IMR-90 (cell line): Measurements from ENCODE around the gene CACNA1D. TPM values are rescaled to one million over a fixed set of nuclear protein-coding genes. Genes with fewer than 3 reads are reported as not detected.

Experiments used
- ATAC-seq: fragments of 200-7000 bp; cut with Tn5 transposase; 2 replicates; pipeline ENCODE4 v1.9.1; 2020; ENCODE audit warnings: low read depth, mild to moderate bottlenecking, moderate library complexity
- BruUV-seq: library from RNA; stranded (reverse); fragments of 400-500 nt; replicated peaks from 2 replicates; lab custom pipeline; 2021; lab: Mats Ljungman, UMichigan
- CTCF ChIA-PET: fragments of 300-600 bp; formaldehyde crosslinking; extraction: SDS; loops from one replicate; lab custom pipeline; 2021; ENCODE audit warnings: antibody characterized with exemption; lab: Yijun Ruan, JAX
- POLR2A ChIA-PET: fragments of 300-600 bp; sonication (Branson Sonifier 250); formaldehyde crosslinking; loops from one replicate; lab custom pipeline; 2022; ENCODE audit warnings: antibody characterized with exemption; ENCODE audit not compliant: unreplicated experiment; lab: Charles Lee
- DNase-seq: peaks from one replicate; pipeline ENCODE4 v3.0.0; 2013
- H2AFZ ChIP-seq: replicated peaks from 2 replicates; pipeline ENCODE3; 2013; ENCODE audit warnings: low read length, mild to moderate bottlenecking; ENCODE audit not compliant: poor library complexity
- H2AK5ac ChIP-seq: 2 replicates; pipeline ENCODE4 v1.6.1; 2013; ENCODE audit warnings: low read depth, low read length, inconsistent platforms
- H2AK9ac ChIP-seq: replicated peaks from 2 replicates; pipeline ENCODE3; 2013; ENCODE audit warnings: mild to moderate bottlenecking, low read depth, low read length, moderate library complexity; ENCODE audit not compliant: poor library complexity
- H2BK120ac ChIP-seq: 2 replicates; pipeline ENCODE4 v1.6.1; 2013; ENCODE audit warnings: low read depth, low read length, inconsistent platforms
- H2BK15ac ChIP-seq: 3 replicates; pipeline ENCODE4 v1.6.1; 2013; ENCODE audit warnings: low read depth, low read length, inconsistent platforms
- H2BK20ac ChIP-seq: 2 replicates; pipeline ENCODE4 v1.6.1; 2013; ENCODE audit warnings: low read depth, mild to moderate bottlenecking, inconsistent platforms, low read length, moderate library complexity
- H2BK5ac ChIP-seq: 2 replicates; pipeline ENCODE4 v1.6.1; 2013; ENCODE audit warnings: mild to moderate bottlenecking, low read depth, low read length, inconsistent platforms; ENCODE audit not compliant: poor library complexity, severe bottlenecking
- H3K14ac ChIP-seq: replicated peaks from 2 replicates; pipeline ENCODE4 v1.6.1; 2013; ENCODE audit warnings: low read depth, low read length, inconsistent platforms
- H3K18ac ChIP-seq: 2 replicates; pipeline ENCODE4 v1.6.1; 2013; ENCODE audit warnings: low read depth, low read length, control low read depth
- H3K23ac ChIP-seq: 2 replicates; pipeline ENCODE4 v1.6.1; 2013; ENCODE audit warnings: low read depth, low read length, inconsistent platforms
- H3K27ac ChIP-seq: 2 replicates; pipeline ENCODE4 v1.5.1; 2013; ENCODE audit warnings: mild to moderate bottlenecking, control low read depth, low read length; ENCODE audit not compliant: insufficient read depth
- H3K27me3 ChIP-seq: 2 replicates; pipeline ENCODE4 v1.6.1; 2013; ENCODE audit warnings: low read length; ENCODE audit not compliant: control insufficient read depth, insufficient read depth
- H3K36me3 ChIP-seq: 2 replicates; pipeline ENCODE4 v1.6.1; 2013; ENCODE audit warnings: low read length, mixed read lengths; ENCODE audit not compliant: control insufficient read depth, insufficient read depth
- H3K4ac ChIP-seq: 2 replicates; pipeline ENCODE4 v1.6.1; 2013; ENCODE audit warnings: low read depth, low read length, inconsistent platforms
- H3K4me1 ChIP-seq: 2 replicates; pipeline ENCODE4 v1.6.1; 2013; ENCODE audit warnings: low read length, mixed read lengths; ENCODE audit not compliant: control insufficient read depth, insufficient read depth
- H3K4me2 ChIP-seq: 2 replicates; pipeline ENCODE4 v1.6.1; 2013; ENCODE audit warnings: low read depth, mild to moderate bottlenecking, control low read depth, low read length, moderate library complexity
- H3K4me3 ChIP-seq: 2 replicates; pipeline ENCODE4 v1.5.1; 2013; ENCODE audit warnings: low read depth, mild to moderate bottlenecking, control low read depth, low read length, moderate library complexity; ENCODE audit not compliant: insufficient read depth
- H3K56ac ChIP-seq: 2 replicates; pipeline ENCODE4 v1.6.1; 2013; ENCODE audit warnings: low read length, inconsistent platforms; ENCODE audit not compliant: insufficient read depth; ENCODE audit errors: extremely low read depth
- H3K79me1 ChIP-seq, 2 experiments: 2 replicates each; pipeline ENCODE4 v1.6.1; 2013; ENCODE audit warnings: low read length in 2 of 2, inconsistent platforms in 1 of 2, low read depth in 1 of 2
- H3K9ac ChIP-seq: 2 replicates; pipeline ENCODE4 v1.6.1; 2013; ENCODE audit warnings: low read depth, low read length, control low read depth
- H3K9me1 ChIP-seq: 2 replicates; pipeline ENCODE4 v1.6.1; 2013; ENCODE audit warnings: low read length, inconsistent platforms; ENCODE audit not compliant: insufficient read depth
- H3K9me3 ChIP-seq: 2 replicates; pipeline ENCODE4 v1.6.1; 2013; ENCODE audit warnings: low read length; ENCODE audit not compliant: control insufficient read depth, insufficient read depth
- H4K20me1 ChIP-seq: 2 replicates; pipeline ENCODE4 v1.6.1; 2013; ENCODE audit warnings: low read length, inconsistent platforms; ENCODE audit not compliant: insufficient read depth
- H4K5ac ChIP-seq: 2 replicates; pipeline ENCODE4 v1.6.1; 2013; ENCODE audit warnings: mild to moderate bottlenecking, low read depth, low read length, control low read depth
- H4K8ac ChIP-seq, 2 experiments: 2 replicates each; pipeline ENCODE4 v1.6.1; 2013; ENCODE audit warnings: low read depth in 2 of 2, low read length in 2 of 2, control low read depth in 1 of 2, inconsistent platforms in 1 of 2
- H4K91ac ChIP-seq: 2 replicates; pipeline ENCODE4 v1.6.1; 2013; ENCODE audit warnings: low read depth, low read length, inconsistent platforms; ENCODE audit not compliant: insufficient read depth
- BHLHE40 ChIP-seq: fragments of 150-350 bp; IDR thresholded peaks from 2 replicates; pipeline ENCODE4 v1.6.1; 2016; ENCODE audit warnings: mild to moderate bottlenecking, low read depth, low read length
- MAFK ChIP-seq: IDR thresholded peaks from 2 replicates; pipeline ENCODE4 v1.6.1; 2012; ENCODE audit warnings: low read depth, low read length, improper control_type of control experiment
- MAZ ChIP-seq: IDR thresholded peaks from 2 replicates; pipeline ENCODE4 v1.6.1; 2012; ENCODE audit warnings: low read depth, mild to moderate bottlenecking, low read length, improper control_type of control experiment, moderate library complexity, borderline replicate concordance
- SMC3 ChIP-seq: fragments of 150-350 bp; IDR thresholded peaks from 2 replicates; pipeline ENCODE4 v1.6.1; 2016; ENCODE audit warnings: low read depth, mild to moderate bottlenecking, antibody characterized with exemption, low read length, moderate library complexity
- WGBS, 2 experiments: methylation state at CpG; one replicate each; pipeline versions ENCODE4 v1.1.5 to v1.1.7; 2013; ENCODE audit warnings: missing lambda C conversion rate in 2 of 2; ENCODE audit not compliant: insufficient read length in 1 of 2; ENCODE audit errors: extremely low coverage in 2 of 2; 5-methylcytosine and 5-hydroxymethylcytosine counted together
- dilution Hi-C: fragments of 300-500 bp; cut with HindIII; formaldehyde crosslinking; loops from one replicate; pipeline ENCODE4 v1.14.3; 2018; ENCODE audit warnings: low sequenced_read_pairs; ENCODE audit not compliant: unreplicated experiment
- in situ Hi-C: fragments of 300-500 bp; cut with MboI; formaldehyde crosslinking; loops from 3 replicates; pipeline ENCODE4 v1.14.3; 2019; ENCODE audit warnings: low sequenced_read_pairs, inconsistent platforms, mixed read lengths
- intact Hi-C: fragments of 100-400 bp; cut with micrococcal nuclease; formaldehyde crosslinking; loops from 2 replicates; pipeline ENCODE4 v1.10.0; 2022
- polyA plus RNA-seq, 3 experiments: library from polyadenylated mRNA; depleted of rRNA; stranded (reverse); fragments of >200 nt; gene quantifications; 2 replicates each; pipeline ENCODE4 v1.2.3, GENCODE V29; 2012; ENCODE audit warnings: low replicate concordance in 1 of 3
- total RNA-seq: library from RNA; depleted of rRNA; stranded (reverse); fragments of >200 nt; gene quantifications from 2 replicates; pipeline ENCODE4 v1.2.3, GENCODE V29; 2012

CACNA1D gene
- total and polyA plus RNA-seq, 2 of the 4 experiments (the other 2 are of a cell fraction) = 0.07 TPM; not detected in 1

DNA sequence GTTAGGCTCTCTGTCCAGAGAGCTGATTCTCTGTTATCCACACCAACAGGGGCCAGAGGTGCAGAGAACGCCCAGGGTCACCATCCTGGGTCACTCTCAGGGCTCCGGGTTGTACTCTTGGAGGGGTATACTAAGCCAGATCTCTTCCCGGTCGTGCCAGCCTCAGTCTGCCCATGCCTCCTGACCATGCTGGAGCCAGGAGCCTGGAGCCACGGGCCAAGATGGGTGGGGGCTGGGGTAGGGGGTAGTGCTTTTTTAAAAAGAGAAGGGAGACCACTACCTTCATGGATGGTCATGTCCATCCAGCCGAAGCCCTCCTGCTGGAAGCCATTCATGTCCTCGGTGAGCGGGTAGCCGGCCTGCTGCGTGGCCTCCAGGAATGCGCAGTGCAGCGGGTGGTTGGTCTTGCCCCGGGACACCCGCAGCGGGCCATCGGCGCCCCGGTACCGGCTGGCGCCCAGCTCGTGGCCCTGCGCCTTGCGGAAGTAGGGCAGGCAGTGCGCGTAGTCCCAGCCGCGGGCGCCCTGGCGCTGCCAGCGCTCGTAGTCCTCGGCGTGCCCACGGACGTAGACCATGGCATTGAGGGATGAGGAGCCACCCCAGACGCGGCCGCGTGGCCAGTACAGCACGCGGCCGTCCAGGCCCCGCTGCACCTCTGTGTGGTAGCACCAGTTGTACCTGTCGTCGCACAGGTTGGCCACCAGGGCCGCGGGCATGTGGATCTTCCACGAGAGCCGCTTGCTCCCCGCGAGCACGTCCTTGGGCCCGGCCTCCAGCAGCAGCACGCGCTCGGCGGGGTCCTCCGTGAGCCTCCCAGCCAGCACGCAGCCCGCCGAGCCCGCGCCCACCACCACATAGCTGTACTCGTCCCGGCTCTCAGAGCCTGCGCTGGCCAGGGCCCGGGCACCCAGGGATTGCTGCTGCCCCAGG, 328.9 kb downstream of the CACNA1D start:
- H2AK5ac ChIP-seq = no peak overlapping the region
- no peak overlapping the region for H2AFZ ChIP-seq
- H3K56ac ChIP-seq = no peak overlapping the region
- no peak overlapping the region for H2BK20ac ChIP-seq
- WGBS, 2 experiments = 94% methylated on average over 33 of the region's 67 CpGs; no CpG with 5 or more reads in 1 of the 2 experiments
- TF ChIP-seq BHLHE40 (no peak), SMC3 (no peak), MAFK (no peak), MAZ (no peak)
- no peak overlapping the region for H2BK120ac ChIP-seq
- no peaks in the 10 kb centered on the region for H3K9me1 ChIP-seq
- no peak overlapping the region for H4K91ac ChIP-seq
- no peak overlapping the region for H3K18ac ChIP-seq
- no peaks in the 10 kb centered on the region for H3K79me1 ChIP-seq
- no peaks in the 10 kb centered on the region; the same call in 1 of the 2 replicates for H3K27me3 ChIP-seq
- no peak overlapping the region for H3K4ac ChIP-seq
- H3K36me3 ChIP-seq = no peaks in the 10 kb centered on the region
- intact Hi-C loops (no loop called here), in situ Hi-C loops (no loop called here), dilution Hi-C loops (no loop called here)
- H3K23ac ChIP-seq = no peak overlapping the region
- H4K5ac ChIP-seq = no peak overlapping the region
- H4K20me1 ChIP-seq = no peaks in the 10 kb centered on the region
- BruUV-seq = no TSS peak
- H2AK9ac ChIP-seq = no peak overlapping the region
- H3K9ac ChIP-seq = no peak overlapping the region
- no peak overlapping the region for H4K8ac ChIP-seq
- H2BK5ac ChIP-seq = no peak overlapping the region
- ATAC-seq = no peak
- H3K4me3 ChIP-seq = no peak overlapping the region
- DNase-seq = no peak
- no peak overlapping the region for H3K14ac ChIP-seq
- no peak overlapping the region for H2BK15ac ChIP-seq
- ChIA-PET POLR2A (no interaction called here), CTCF (no interaction called here)
- H3K27ac ChIP-seq = no peak overlapping the region
- no peaks in the 10 kb centered on the region for H3K4me1 ChIP-seq
- H3K4me2 ChIP-seq = no peak overlapping the region
- no peaks in the 10 kb centered on the region for H3K9me3 ChIP-seq
